Stomach (tissue), 4 donors: Measurements from ENCODE around the gene XRN1.

ENCODE experiments used
- CTCF ChIP-seq, 7 experiments: fragments of 450-650 bp in 4 of 7; fragments of 200-600 bp in 3 of 7; sonication (generic) in 3 of 7; IDR thresholded peaks; one replicate each; pipeline ENCODE4 v1.5.1; 2016 to 2019; ENCODE audit warnings: antibody characterized with exemption in 7 of 7, control low read depth in 2 of 7, mild to moderate bottlenecking in 1 of 7
- EP300 ChIP-seq: sonication (generic); formaldehyde crosslinking; IDR thresholded peaks from one replicate; pipeline ENCODE4 v1.6.1; 2017; ENCODE audit warnings: antibody characterized with exemption

- TF ChIP-seq CTCF (IDR thresholded peaks at IDR 0.05) = no peak
- no peak for TF ChIP-seq EP300
These were observed 41.9 kb upstream of the XRN1 start for GRCh38 chr3:142489572-142490323.
